ENCODE data around the gene LAGE3.

LAGE3 gene, protein sequence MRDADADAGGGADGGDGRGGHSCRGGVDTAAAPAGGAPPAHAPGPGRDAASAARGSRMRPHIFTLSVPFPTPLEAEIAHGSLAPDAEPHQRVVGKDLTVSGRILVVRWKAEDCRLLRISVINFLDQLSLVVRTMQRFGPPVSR
- total RNA-seq: 2.8 to 7.6 reads per million in 2 donors

DNA sequence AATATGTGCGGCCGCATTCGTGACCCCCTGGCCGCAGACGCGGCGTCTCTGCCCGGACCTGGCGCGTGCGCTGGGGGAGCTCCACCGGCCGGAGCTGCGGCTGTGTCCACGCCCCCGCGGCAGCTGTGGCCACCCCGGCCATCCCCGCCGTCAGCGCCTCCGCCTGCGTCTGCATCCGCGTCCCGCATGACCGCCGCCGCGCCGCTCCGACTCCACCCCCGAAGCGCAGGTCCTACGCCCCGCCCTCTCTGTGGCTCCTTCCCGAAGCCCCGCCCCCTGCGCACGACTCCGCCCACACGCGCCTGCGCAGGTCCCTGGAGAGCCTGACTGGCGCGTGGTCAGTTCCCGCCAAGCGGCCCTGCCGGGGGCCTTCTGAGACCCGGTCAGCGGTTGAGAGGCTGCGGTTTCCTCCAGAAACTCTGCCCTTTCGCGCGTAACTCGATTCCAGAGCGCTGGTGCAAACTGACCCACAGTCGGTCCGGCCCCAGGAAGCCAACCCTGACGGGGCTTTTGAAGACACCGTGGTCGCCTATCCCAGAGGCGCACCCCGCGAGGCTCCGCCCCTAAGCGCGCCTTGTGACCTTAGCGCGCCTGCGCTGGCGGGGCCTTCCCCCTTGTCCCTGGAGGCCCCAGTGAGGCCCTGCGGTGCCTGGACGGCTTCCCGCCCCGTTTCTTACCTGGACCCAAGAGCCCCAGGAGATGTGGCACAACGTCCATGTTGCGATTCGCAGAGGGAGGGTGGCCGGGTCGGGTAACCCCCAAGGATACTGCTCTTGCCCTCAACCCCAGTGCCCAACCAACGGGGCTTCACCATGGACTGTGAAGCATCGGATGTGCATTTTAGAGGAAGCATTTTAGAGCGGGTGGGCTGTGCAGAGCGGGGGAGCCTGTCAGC, at the start of gene LAGE3:
Gene LAGE3, minus strand, starts transcription at position 554 of the 895 bp plus-strand sequence. Its CDS starts 366 bp downstream, at position 188.
- peak; percentile 85 to 93 (median 88) for DNase-seq

DNA sequence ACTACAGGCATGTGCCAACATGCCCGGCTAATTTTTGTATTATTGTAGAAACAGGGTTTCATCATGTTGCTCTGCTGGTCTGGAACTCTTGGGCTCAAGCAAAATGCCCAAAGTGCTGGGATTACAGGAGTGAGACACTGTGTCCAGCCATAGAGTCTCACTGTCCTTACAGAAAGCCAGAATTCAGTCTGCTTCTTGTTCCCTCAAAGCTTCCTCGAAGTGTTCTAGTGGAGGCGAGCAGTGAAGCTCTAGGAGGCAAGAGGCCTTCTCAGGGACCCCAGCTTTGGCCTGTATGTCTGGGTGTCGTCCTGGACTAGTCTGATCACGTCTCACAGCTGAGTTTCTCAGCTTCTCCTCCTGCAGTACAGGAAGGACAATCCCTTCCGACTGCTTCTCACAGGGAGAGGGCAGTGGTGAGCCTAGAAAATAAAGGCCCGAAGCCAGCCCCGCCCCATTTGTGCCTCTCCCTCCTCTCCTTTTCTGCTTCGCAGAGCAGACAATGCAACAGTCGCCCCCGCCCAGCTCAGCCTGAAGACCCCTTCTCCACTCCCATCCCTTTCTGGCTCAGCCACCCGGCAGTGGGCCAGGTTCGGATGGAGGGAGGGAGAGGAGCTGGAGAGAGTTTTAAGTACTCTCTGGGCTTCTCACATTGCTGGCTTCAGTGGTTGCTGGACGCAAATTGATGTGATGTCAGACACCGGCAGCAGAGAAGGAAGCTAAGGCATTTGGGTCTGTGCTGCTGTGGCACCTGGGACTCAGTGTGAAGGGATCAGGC, 48.0 kb upstream of the LAGE3 start:
- DNase-seq: peak in 3 of 5 experiments; percentile 41 to 73 (median 44)

DNA sequence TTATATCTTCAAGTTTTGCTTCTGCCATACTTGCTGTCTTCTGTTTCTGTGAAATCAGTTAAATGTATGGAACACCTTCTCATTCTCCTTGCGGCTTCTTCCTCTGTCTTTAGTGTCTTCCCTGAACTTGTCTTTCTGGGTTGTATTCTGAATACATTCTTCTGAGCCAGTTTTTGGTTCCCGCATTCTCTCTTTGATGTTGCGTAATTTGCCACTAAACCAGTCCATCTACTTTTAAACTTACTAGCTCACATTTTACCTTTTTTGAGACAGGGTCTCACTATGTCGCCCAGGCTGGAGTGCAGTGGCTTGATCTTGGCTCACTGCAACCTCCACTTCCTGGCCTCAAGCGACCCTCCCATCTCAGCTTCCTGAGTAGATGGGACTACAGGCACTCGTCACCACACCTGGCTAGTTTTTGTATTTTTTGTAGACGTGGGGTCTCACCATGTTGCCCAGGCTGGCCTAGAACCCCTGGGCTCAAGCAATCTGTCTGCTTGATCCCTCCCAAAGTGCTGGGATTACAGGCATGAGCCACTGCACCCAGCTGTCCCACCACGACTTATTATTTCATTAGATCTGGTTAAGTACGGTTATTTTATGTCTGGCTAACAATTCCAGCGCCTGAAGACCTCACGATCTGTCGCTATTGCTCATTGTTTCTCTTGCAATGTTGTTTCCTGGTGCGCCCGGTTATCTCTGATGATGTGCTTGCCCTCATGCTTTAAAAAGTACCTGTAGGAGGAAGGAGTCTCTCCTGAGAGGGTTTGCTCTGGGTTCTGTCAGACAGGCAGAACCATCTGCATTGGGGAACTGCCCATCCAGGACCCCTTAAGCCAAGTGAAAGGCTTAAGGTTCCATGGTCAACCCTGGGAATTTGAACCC, 46.8 kb upstream of the LAGE3 start:
- DNase-seq: no peak

DNA sequence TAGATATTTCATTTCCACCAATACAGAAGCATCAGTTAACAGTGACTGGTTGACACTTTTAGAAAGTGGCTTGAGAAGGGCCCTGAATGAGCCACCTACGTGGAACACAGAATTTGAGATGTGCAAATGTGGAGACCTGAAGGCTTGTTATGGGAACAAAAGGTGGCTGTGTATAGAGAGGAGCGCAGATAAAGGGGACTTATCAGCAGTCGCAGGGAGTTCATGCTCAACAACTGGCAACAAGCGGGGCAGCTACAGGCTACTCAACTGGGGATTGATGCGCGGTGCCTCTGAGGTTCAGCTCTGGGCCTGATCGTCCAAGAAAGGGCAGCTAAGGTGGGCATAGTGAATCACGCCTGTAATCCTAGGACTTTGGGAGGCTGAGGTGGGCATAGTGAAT, 40.3 kb upstream of the LAGE3 start:
- no peak for DNase-seq

DNA sequence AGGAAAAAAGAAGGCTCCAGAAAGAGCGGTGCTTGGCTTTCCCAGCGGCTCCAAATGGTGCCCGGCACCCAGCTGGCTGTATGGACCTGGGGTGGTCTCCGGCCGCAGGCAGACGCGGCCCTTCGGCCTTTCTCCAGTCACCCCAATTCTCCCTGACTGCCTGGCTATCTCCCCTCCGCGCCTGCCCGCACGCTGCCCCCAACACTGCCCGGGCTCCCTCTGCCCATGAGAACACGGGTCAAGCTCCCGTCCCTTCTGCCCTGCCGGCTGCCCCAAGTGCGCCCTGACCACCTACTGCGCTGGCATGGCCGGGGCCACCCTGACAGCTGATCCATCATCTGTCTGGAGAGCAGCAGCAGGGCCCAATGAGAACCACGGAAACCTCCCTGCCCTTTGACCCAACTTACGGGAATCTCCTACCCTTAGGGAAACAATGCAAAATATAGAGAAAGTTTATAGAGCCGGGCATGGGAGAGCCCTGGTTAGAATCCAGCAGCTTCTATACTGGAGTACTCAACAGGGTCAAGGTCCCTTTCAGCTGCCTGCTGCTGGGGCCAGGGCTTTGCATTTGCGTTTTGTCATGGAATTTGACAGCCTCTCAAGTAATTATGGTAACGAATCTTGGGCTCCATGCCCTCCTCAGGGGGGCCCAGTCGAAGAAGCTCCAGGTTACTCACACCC, 38.2 kb upstream of the LAGE3 start:
- no peak for DNase-seq

DNA sequence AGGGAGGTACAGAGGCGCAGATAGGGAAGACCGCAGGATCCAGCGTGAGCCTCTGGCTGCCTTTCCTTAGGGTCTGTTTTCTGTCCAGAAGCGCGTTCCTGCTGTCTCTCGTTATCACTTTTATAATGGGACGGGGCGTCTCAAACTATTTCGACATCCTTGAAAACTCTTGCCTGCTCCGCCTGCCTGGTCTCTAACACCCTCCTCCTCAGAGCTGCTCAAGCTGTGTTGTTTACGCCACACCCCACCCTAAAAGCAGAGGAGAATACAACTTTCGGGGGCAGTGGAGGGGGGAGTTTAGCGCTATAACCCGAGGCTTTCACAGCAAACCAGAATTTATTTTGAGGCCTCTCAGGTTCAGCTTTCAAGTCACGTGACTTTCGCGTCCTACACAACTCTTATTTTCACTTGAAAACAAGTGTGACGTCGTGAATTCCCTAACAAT, 37.6 kb upstream of the LAGE3 start:
- DNase-seq: peak in 1 of 5 experiments; percentile 48

DNA sequence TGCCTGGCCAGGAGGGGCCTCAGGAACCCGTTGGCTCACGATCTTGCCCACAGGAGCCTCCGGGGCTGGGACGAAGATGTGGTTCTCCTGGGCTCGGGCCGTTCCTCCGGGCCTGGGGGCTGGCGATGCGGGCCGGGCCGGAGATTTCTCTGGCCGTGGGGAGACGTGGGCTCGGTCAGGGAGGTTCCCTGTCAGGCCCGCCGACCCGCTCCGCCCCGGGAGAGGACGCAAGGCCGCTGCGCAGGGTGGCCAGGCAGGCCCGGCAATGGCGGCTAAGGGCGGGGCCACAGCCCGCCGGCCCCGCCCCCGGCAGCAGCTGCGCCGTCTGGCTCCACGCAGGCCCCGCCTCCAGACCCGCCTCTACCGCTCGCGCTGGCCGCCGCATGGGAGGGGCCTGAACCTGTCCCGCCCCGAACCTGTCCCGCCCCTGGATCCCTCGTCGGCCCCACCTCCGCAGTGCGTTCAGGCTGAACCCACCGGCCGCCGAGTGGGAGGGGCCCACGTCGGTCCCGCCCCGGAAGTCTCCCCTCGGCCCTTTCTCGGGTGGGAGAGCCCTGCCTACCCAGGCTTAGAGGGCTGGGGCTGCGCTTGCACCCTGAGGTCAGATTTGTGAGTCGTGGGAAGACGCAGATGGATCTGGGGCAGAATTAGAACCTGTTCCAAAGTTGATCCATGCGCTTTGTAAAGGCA, 37.0 kb upstream of the LAGE3 start, which contains the start of gene FAM3A:
Gene FAM3A, minus strand, starts transcription at position 267 of the 690 bp plus-strand sequence. CDS start 460 bp downstream, outside the sequence.
- peak; percentile 84 to 88 (median 88) for DNase-seq

DNA sequence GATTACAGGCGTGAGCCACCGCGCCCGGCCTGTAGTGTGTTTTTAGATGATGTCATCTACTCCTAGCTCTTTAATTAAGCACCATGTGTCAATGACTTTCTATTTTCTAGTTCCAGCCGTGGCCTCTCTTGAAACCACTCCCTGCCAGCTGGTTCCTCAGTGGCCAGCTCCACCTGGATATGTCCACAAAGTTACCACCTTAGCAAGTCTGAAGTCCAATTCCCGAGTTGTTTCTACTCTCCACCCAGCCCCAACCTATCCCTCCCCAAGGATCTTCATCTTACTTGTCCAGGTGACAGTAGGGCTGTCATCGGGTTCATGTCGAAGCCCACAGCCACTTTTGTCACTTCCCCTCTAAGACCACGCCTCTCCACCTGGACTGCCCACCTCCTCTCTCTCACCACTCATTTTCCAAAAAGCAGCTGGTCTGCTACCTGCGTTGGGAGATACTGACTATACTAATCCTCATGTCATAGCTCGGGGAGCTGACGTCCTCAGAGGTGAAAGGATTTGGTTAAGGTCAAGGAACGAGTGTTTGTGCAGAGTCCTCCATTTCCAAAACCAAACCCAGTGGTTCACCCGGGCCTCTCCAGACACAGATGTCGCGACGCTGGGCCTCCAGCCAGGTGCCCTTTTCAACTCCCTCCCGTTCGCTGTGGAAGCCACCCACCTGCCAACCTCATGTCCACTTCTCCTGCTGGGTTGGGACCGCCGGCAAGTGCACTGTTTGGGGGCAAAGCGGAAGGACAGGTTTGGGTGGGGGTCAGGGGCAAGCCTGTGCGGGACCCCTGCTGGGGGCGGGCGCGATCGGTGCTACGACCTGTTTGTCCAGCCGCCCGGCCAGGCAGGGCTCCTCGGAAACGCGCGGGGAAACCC, 36.2 kb upstream of the LAGE3 start:
- DNase-seq: peak in 1 of 5 experiments; percentile 56

DNA sequence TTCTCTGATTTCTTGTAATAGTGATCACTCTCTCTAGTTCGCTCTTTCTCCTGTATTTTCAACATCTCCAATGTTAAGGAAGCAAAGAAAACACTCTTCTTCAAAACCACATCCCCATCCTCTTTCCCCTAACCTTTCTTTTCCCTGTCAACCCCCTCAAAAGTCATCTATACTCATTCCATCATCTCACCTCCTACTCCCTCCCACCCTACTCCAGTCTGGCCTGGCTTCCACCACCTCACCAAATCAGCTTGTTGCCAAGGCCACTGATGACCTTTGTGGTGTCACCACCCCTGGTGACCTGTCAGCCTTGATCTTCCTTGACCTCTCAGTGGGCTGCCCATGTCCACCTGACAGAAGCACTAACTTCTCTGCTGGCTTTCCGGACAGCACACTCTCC, 34.6 kb upstream of the LAGE3 start:
- DNase-seq: no peak

DNA sequence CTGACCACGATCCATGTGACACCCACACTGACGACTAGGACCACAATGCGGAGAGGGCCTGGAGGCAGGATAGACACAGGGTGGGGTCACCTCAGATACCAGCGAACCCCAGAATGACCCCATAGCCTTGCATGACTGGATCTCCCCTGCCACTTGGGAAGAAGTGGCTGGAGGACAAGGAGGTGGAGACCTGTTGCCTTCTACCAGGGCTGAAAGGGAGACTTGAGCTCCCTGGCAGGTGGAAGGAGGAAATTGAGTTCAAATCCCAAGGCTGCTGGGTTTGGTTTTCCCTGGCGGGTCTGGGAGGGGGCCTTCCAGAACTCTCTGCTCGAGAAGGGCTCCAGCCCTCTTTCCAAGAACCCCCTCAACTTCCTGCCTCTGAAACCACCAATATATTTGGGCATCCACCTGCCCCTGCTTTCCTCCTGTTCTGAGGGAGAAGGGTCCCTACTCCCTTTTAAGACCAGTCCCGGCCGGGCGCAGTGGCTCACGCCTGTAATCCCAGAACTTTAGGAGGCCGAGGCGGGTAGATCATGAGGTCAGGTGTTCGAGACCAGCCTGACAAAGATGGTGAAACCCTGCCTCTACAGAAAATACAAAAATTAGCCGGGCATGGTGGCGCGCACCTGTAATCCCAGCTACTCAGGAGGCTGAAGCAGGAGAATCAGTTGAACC, 33.9 kb upstream of the LAGE3 start:
- DNase-seq: no peak

DNA sequence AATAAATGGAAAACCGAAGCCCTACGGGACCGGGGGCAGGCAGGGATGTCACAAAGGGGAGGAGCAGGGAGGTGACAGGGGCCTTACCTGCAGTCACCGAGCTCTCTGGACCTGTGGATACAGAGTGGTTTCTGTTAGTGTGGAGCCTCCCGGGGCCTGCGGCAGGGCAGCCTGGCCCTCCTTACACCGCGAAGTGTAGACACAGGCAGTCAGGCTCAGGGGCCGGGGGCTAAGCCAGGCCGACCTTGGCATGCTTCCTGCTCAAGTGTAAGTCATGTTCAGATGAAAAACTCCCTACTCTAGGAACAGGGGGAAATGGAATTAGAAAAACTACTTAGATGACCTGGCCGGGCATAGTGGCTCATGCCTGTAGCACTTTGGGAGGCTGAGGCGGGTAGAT, 32.7 kb upstream of the LAGE3 start:
- no peak for DNase-seq

DNA sequence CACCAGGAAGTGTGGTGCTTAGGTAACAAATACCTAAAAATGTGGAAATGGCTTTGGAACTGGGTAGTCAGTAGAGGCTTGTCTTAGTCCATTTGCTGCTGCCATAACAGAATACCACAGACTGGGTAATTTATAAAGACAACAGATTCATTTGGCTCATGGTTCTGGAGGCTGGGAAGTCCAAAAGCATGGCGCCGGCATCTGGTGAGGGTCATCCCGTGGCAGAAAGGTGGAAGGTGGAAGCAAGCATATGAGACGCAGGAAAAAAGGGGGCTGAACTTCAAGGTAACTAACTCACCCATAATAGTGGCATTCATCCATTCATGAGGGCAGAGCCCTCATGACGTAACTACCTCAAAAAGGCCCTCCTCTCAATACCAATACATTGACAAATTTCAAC, 30.4 kb upstream of the LAGE3 start:
- no peak for DNase-seq

DNA sequence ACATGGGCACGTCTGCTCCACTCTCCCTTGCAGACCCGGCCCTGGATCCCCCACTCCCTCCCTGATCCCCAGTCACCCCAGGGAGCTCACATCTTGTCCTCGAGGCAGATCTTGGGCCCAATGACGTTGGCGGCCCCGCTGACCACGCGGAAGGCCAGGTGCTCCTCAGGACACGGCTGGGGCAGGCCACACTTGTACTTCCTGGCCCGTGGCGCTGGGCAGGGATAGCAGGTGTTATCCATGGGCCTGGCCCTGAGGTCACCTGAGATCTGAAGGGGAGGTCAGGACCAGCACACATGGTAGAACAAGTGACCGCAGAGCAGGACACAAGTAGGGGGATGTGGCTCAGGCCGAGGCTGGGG, 29.3 kb upstream of the LAGE3 start:
- DNase-seq: no peak

DNA sequence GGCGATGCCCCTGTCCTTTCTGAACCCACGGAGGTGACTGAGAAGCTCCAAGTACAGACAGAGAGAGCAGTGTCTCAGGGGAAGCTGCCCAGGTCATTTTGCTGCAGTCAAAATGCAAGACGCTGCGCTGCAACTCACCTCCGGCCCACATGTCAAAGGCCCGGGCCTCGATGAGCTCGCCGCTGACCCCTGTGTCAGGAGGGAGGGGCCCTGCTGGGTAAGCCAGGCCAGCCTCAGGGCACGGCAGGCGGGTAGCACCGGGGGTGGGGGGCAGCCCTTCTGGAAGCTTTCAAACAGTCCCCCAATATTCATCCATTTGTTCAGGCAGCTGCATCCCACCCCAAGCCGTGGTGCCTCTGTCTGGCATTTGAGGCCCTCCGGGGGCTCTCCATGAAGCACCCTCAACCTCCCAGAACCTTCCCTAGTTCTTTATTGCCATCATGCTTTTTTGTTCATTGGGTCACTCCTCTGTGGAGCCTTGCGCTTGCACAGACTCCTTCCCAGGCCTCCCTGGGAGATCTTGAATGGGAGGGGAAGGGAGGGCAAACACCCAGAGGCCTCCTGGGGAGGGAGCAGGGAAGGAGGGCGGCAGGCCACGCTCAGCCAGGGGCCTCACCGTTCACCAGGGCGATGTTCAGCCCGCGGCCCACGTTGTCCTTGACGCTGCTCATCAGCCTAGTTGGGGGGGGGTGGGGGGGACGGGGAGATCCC, 28.7 kb upstream of the LAGE3 start:
- no peak for DNase-seq

DNA sequence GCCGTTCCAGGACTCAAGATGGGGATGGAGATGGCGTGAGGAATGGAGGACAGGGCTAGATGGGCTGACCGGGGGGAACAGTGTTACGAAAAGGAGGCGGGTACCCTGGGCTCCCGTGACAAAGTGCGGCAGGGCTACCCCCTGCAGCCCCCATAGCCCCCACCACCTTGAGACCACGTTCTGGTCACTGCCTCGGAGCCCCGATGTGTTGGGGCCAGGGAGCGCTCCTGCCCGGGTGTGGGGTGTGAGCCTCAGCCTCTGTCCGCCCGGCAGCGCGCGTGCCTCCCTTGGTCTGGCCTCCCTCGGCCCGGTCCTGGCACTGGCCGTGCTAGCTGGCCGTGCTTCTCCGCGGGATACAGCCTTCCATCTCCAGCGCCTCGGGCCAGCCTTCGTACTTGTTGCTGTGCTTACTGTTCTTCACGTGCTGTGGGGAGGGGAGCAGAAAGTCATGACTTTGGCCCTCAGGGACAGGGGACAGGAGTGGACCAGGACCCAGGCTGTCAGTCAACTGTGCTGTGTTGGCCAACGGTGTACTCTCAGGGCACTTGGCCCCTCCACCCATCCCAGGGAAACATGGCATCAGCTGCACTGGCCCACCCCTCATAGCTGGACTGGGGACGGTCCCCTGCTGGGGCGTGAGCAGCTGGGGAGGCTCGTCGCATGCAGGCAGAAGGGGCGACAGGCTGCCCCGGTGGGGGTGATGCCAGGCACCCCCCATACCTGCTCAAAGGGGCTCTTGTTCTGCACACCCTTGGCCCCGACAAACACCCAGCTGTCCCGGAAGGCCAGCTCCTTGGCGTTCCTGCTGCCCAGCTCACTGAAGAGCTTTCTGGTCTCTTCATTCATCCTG, 27.6 kb upstream of the LAGE3 start:
- DNase-seq: no peak

DNA sequence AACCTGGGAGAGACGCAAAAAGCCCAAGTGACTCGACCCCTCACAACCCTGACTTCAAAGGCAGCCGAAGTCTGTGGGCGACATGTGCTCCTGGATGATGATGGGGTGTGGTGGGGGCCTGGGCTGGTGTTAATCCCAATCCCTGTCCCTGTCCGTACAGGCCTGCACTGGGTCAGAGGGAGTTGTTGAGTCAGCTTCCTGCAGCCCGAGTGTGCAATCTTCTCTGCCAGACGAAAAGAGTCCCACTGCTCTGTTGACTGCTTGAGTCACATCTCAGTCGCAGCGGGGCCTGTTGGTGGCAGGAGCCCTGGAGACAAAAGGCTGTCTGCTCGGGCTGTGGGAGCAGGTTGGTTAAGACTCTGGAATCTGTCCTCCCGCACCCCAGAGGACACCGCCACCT, 26.7 kb upstream of the LAGE3 start:
- no peak for DNase-seq

DNA sequence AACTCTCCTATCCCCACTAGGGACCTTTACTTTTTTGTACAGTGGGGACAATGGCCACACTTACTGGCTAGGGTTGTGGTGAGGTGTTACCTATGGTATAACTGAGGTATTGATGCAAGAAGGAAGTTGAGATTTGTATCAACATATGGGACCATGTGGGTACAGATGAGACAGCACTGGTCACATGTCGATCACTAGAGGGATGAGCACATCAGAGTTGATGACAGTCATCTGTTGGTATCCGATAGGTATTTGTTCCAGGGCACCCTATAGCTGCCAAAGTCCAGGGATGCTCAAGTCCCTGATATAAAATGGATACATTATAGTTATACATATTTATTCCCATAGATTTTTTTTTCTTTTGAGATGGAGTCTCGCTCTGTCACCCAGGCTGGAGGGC, 23.9 kb upstream of the LAGE3 start:
- no peak for DNase-seq

DNA sequence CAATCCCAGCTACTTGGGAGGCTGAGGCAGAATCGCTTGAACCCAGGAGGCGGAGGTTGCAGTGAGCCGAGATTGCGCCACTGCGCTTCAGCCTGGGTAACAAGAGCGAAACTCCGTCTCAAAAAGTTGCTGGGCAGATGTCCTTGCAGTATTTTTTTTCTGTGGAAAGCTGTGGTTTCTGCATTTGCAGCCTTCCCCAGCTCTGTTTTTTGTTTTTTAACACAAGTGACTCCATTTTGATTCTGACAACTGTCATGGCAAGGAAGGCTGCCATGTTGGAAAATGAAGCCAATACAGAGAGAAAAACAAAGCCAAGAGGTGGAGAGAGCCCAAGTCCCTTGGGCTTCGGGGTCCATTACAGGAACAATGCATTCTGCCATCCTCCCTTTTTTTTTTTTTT, 23.0 kb upstream of the LAGE3 start:
- no peak for DNase-seq

All from T-helper 2 cell (primary cell).